Skeletal muscle satellite cell (primary cell): Measurements from ENCODE around the gene ASIC4.

ENCODE experiments used
- H3K27me3 ChIP-seq: 2 replicates; pipeline ENCODE4 v1.7.0; 2013; ENCODE audit warnings: low read length; ENCODE audit not compliant: control insufficient read depth, insufficient read depth
- H3K36me3 ChIP-seq: 2 replicates; pipeline ENCODE4 v1.7.0; 2013; ENCODE audit warnings: mild to moderate bottlenecking, control low read depth, low read length; ENCODE audit not compliant: insufficient read depth
- H3K4me1 ChIP-seq: 2 replicates; pipeline ENCODE4 v1.7.0; 2013; ENCODE audit warnings: low read length; ENCODE audit not compliant: control insufficient read depth, insufficient read depth
- H3K4me2 ChIP-seq: 2 replicates; pipeline ENCODE4 v1.7.0; 2013; ENCODE audit warnings: mild to moderate bottlenecking, low read length
- H3K4me3 ChIP-seq: 2 replicates; pipeline ENCODE4 v1.7.0; 2013; ENCODE audit warnings: low read length
- H3K9ac ChIP-seq: 2 replicates; pipeline ENCODE4 v1.7.0; 2013; ENCODE audit warnings: mild to moderate bottlenecking, low read depth, low read length, moderate library complexity
- H3K9me3 ChIP-seq: replicated peaks from 2 replicates; pipeline ENCODE4 v1.7.0; 2013; ENCODE audit warnings: mild to moderate bottlenecking, control low read depth, low read length

Gene ASIC4

DNA sequence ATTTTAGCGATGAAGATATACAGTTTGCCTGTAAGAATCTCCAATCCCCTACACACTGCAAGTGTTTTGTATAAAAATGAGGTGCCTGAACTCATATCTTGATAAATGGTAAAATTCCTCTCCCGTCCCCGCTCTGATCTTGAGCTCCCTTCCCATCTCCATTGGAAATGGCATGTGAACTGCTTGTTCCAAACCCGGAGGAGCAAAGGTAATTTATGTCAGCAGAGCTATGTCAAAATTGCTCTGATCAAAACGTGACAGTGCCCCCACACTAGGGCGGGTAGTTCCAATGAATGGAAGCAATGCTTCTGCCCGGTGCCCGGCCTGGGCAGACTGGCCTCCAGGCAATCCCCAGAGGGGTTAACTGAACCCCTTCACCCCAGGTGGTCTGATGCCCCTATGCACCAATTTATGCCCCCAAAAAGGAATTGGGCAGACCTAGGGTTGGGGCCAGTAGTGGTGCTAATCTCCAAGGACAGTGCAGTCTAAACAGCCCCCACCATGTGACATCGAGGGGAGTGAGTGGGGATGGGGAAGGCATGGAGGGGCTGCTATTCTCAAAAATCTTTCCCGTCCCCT is 19.2 kb upstream of the ASIC4 start:
- Histone ChIP-seq H3K4me1 (peaks cover 21% of the 10 kb centered on the region), H3K9me3 (no peaks in the 10 kb centered on the region), H3K9ac (no peak overlapping the region), H3K4me3 (no peak overlapping the region), H3K27me3 (peaks cover 15% of the 10 kb centered on the region), H3K36me3 (no peaks in the 10 kb centered on the region), H3K4me2 (no peak overlapping the region)

DNA sequence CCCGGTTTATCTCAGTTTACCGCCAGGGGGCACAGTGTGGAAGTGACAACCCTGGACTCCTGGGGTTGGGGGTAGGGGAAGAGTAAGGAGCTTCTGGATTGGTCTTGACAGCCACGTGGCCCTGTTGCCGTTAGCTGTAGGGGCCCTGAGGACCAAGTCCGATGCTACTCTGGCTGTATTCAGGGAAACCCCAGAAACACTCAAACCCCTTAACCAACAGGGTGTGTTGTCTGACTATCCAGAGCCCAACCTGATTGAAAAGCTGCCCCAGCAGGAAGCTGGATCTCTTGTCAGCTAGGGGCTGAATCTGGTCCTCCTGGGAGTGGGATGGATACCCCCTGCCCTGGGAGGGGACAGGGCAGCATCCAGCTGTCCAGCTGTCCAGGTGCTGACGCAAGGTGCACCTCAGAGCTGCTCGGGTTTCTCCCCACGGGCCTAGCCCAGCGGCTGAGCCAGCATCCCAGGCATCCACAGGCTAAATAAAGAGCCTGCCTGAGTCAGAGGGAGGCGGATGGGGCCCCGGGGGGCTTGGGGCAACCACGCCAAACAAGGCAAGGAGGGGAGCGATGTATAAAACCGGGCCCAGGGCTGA is 18.7 kb upstream of the ASIC4 start:
- Histone ChIP-seq H3K9ac (no peak overlapping the region), H3K4me2 (peak overlapping the region; percentile 16)

DNA sequence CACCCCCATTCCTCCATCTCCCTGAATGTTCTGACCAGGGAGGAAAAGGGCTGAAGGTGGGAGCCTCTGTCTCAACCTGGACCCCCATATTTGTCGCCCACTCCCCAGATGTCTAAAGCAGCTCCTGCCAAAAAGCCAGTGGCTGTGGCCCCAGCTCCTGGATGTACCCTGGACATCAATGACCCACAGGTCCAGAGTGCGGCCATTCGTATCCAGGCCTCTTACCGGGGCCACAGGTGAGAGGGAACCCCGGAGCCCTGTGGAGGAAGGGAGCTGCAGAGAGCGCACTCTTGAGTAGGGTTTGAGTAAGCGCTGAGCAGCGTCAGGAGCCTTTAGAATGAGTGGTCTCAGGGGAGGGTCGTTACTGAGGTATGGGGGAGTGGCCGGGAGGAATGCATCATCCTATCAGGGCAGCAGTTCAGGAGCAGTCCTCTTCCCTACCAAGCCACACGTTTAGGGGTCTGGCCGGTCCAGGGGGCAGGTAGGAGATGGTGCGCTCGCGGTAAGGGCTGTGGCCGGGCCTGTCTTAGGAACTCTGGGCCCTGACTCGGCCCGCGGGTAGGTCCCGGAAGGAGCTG is 17.9 kb upstream of the ASIC4 start:
- peaks cover 26% of the 10 kb centered on the region for H3K4me1 ChIP-seq
- H3K9ac ChIP-seq = no peak overlapping the region
- no peaks in the 10 kb centered on the region for H3K36me3 ChIP-seq
- H3K9me3 ChIP-seq = no peaks in the 10 kb centered on the region
- H3K27me3 ChIP-seq = peaks cover 15% of the 10 kb centered on the region
- no peak overlapping the region for H3K4me2 ChIP-seq
- H3K4me3 ChIP-seq = no peak overlapping the region

More for the DNA sequence above, 18.7 kb upstream of the ASIC4 start:
- Histone ChIP-seq H3K27me3 (peaks cover 15% of the 10 kb centered on the region), H3K36me3 (no peaks in the 10 kb centered on the region), H3K9me3 (no peaks in the 10 kb centered on the region), H3K4me1 (peaks cover 26% of the 10 kb centered on the region), H3K4me3 (no peak overlapping the region)

DNA sequence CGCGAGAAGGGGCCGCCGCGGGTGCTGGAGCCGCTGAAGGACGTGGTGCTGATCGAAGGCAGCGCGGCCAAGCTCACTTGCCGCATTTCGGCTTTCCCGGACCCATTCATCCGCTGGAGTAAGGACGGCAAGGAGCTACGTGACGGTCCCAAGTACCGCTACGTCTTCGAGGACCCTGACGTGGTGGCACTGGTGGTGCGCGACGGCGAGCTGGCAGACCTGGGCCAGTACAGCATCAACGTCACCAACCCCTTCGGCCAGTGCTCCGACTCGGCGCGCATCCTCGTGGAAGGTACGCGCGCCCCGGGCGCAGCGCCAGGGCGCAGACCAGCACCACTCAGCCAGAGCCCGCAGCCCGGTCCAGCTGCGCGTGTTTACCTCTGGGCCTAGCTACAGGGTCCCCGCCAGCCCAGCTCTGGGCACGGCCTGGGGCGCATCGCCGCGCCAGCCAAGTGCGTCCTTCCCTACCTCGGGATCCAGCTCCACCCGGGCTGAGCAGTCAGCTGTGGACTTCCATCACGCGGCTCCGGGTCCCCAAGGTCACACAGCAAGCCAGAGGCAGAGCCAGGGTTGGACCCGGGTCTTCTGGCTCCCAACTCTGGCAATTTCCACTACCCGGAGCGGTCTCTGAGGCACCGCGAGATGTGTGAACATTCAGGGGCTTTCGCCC is 17.3 kb upstream of the ASIC4 start:
- H3K4me1 ChIP-seq = peaks cover 26% of the 10 kb centered on the region
- H3K9me3 ChIP-seq = no peaks in the 10 kb centered on the region
- peak overlapping the region; percentile 91 for H3K4me2 ChIP-seq
- H3K9ac ChIP-seq = no peak overlapping the region
- H3K27me3 ChIP-seq = peaks cover 15% of the 10 kb centered on the region
- H3K4me3 ChIP-seq = peak overlapping the region; percentile 82
- H3K36me3 ChIP-seq = no peaks in the 10 kb centered on the region

DNA sequence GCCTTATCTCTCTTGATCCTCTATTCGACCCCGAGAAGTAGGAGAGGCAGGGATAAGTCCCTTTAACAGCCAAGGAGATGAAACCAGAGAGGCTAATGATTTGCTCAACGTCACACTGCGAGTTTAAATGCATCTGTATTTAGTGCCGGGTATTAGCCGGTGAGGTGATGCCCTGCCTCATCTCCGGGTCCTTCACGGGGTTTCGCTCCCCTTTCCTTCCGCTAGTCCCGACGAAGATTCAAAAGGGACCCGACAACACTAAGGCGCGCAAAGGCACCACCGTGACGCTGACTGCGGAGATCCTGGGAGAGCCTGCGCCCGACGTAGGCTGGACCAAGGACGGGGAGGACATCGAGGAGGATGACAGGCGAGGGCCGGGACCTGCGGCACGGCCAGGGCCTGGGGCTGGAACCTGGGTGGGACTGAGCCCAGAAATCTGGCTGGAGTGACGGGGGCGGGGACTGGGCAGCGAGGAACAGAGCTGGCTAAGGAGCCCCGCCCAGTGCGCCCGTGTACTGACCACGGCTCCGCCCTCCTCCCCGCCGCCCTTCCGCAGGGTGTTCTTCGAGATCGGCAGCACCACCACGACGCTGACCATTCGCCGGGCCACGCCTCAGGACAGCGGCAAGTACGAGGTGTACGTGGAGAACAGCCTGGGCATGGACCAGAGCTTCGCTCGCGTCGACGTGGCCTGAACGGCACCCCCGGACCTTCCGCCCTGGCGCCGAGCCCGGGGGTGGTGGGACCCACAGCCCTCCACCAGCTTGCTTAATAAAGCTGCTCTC is 16.6 kb upstream of the ASIC4 start:
- peaks cover 26% of the 10 kb centered on the region for H3K4me1 ChIP-seq
- H3K4me2 ChIP-seq = peak overlapping the region; percentile 91
- no peaks in the 10 kb centered on the region for H3K36me3 ChIP-seq
- H3K27me3 ChIP-seq = peaks cover 15% of the 10 kb centered on the region
- H3K4me3 ChIP-seq = peak overlapping the region; percentile 82
- peak overlapping the region; percentile 96 for H3K9ac ChIP-seq
- no peaks in the 10 kb centered on the region for H3K9me3 ChIP-seq

DNA sequence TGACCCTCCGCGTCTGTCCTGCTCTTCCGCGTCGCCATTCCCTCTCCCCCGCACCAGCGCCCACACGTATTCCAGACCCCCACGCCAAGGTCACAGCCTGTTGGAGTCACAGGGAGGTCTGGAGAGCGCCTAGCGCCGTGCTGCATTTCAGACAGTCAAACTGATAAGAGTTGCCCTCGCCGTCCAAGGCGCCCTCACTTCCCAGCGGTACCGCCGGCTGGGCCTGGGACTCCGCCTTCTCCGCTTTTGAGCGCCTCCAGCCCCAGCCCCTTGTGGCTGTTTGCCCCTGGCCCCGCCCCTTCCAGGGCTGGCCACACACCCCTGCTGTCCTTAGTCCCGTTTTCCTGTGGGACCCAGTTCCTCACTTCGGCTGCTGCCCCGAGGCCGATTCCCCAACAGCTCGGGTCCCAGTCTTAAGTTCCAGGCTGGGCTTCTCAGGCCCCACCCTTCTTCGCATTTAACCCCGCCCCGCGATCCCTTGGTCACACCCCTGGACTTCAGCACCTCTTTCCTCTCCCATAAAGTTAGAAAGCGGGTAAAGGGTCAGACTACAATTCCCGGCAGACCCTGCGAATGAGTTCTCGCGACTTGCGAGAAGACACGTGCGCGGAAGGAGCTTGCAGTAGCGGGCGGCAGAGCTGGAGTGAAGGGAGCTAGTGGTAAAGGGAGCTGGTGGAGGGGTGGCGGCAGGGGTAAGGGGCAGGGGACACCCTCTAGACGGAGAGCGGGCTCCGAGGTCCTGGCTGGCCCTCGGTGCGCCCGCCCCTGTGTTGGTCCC is 15.8 kb upstream of the ASIC4 start, which contains the start of gene GMPPA:
Gene GMPPA, plus strand, starts transcription at position 612 of the 778 bp plus-strand sequence. CDS start 1,085 bp downstream, outside the sequence.
- peaks cover 26% of the 10 kb centered on the region for H3K4me1 ChIP-seq

DNA sequence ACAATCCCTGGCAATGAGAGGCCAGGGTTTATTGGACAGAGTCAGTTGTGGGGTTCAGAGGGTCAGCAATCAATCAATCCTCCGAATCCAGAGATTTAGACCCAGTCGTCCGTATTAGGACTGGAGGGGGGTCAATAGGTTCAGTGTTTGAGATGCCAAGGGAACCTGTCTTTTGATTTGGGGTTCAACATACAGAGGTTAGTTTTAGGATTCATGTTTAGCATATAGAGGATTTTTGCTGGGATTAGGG is 15.3 kb upstream of the ASIC4 start:
- Histone ChIP-seq H3K27me3 (peaks cover 15% of the 10 kb centered on the region), H3K4me1 (peaks cover 26% of the 10 kb centered on the region), H3K36me3 (peaks cover 8% of the 10 kb centered on the region), H3K4me3 (peak overlapping the region; percentile 82), H3K4me2 (peak overlapping the region; percentile 91), H3K9ac (peak overlapping the region; percentile 96), H3K9me3 (no peaks in the 10 kb centered on the region)

More for the DNA sequence above, 15.8 kb upstream of the ASIC4 start, which contains the start of gene GMPPA:
- peak within 1 kb of the TSS; percentile 82 for H3K4me3 ChIP-seq
- peak within 1 kb of the TSS; percentile 91 for H3K4me2 ChIP-seq
- H3K27me3 ChIP-seq = peaks cover 15% of the 10 kb centered on the region
- peak within 1 kb of the TSS; percentile 96 for H3K9ac ChIP-seq
- H3K9me3 ChIP-seq = no peaks in the 10 kb centered on the region
- H3K36me3 ChIP-seq = peaks cover 3% of the 10 kb centered on the region

DNA sequence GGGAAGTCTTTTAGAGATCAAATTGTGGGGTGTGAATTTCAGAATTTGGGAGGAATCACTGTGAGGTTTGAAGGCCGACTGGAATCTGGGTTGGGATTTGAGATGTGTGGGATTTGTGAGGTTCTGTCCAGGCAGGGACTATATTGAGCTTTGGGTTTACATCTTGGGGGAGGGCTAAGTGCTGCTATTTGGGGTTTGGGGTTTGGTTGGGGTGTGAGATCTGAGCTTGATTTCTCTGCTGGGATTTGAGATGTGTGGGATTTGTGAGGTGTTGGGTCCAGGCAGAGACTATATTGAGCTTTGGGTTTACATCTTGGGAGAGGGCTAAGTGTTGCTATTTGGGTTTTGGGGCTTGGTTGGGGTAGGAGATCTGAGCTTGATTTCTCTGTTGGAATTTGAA is 14.7 kb upstream of the ASIC4 start:
- H3K9me3 ChIP-seq = no peaks in the 10 kb centered on the region

DNA sequence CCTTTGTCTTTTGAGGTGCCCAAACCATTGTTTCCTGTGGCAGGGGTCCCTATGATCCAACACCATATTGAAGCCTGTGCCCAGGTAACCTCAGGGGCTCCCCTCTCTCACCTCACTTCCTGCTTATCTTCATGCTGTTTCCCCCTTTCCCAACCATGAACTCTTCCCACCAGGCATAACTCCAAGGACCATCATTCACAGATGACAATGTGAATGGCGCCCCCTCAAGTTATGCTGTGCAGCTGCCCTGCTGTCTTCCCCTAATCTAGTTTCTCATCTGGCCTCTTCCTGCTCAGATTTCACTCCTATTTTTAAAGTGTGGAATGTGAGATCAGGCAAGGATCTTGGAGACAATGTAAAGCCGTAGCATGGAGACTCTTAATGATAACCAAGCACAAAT is 14.1 kb upstream of the ASIC4 start:
- Histone ChIP-seq H3K27me3 (peaks cover 15% of the 10 kb centered on the region), H3K4me1 (peaks cover 26% of the 10 kb centered on the region), H3K36me3 (peaks cover 19% of the 10 kb centered on the region), H3K4me3 (peak overlapping the region; percentile 82), H3K4me2 (peak overlapping the region; percentile 91), H3K9me3 (no peaks in the 10 kb centered on the region), H3K9ac (no peak overlapping the region)

More for the DNA sequence above, 14.7 kb upstream of the ASIC4 start:
- H3K9ac ChIP-seq = peak overlapping the region; percentile 96
- peak overlapping the region; percentile 82 for H3K4me3 ChIP-seq
- H3K36me3 ChIP-seq = peaks cover 14% of the 10 kb centered on the region
- H3K4me1 ChIP-seq = peaks cover 26% of the 10 kb centered on the region
- H3K4me2 ChIP-seq = peak overlapping the region; percentile 91
- H3K27me3 ChIP-seq = peaks cover 15% of the 10 kb centered on the region

DNA sequence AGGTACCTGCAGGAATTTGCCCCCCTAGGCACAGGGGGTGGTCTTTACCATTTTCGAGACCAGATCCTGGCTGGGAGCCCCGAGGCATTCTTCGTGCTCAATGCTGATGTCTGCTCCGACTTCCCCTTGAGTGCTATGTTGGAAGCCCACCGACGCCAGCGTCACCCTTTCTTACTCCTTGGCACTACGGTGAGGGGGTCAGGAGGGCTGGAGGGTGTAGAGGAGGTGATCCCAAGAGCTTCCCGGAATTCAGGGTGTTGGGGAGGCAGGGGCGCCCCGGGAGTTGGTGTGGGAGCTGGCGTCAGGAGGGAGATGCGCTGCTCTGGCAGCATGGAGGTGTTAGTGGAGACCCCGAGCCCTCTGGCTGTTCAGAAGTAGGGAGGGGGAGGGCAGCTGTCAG is 12.4 kb upstream of the ASIC4 start:
- peaks cover 32% of the 10 kb centered on the region for H3K4me1 ChIP-seq
- peaks cover 5% of the 10 kb centered on the region for H3K27me3 ChIP-seq
- H3K4me3 ChIP-seq = no peak overlapping the region
- H3K4me2 ChIP-seq = no peak overlapping the region
- H3K9ac ChIP-seq = no peak overlapping the region
- peaks cover 35% of the 10 kb centered on the region for H3K36me3 ChIP-seq
- H3K9me3 ChIP-seq = no peaks in the 10 kb centered on the region
